Upper lobe of left lung (tissue), 6 donors: ENCODE measurements around the gene TGFB1. TPM values are rescaled to one million over a fixed set of nuclear protein-coding genes. Genes with fewer than 3 reads are reported as not detected.

Experiments used
- ATAC-seq, 2 donors: fragments of 200-7000 bp; cut with Tn5 transposase; one replicate each; pipeline ENCODE4 v1.9.1; 2022; ENCODE audit warnings: mild to moderate bottlenecking in 2 of 2, moderate library complexity in 2 of 2; ENCODE audit not compliant: low FRiP score in 2 of 2
- DNase-seq, 2 donors: peaks; one replicate each; pipeline ENCODE4 v3.0.0-alpha.2; 2019 to 2020
- H3K27ac ChIP-seq, 4 donors: fragments of 200-600 bp; sonication (generic); one replicate each; pipeline ENCODE4 v1.5.1; 2016 to 2019
- H3K27me3 ChIP-seq, 4 donors: fragments of 200-600 bp; sonication (generic); one replicate each; pipeline ENCODE4 v1.5.1; 2017 to 2019
- H3K36me3 ChIP-seq, 4 donors: fragments of 200-600 bp; sonication (generic); one replicate each; pipeline ENCODE4 v1.5.1; 2016 to 2019
- H3K4me1 ChIP-seq, 4 donors: fragments of 200-600 bp; sonication (generic); one replicate each; pipeline ENCODE4 v1.5.1; 2018 to 2019
- H3K4me3 ChIP-seq, 4 donors: fragments of 200-600 bp; sonication (generic); one replicate each; pipeline ENCODE4 v1.5.1; 2017 to 2019; ENCODE audit warnings: mild to moderate bottlenecking in 2 of 4, moderate library complexity in 1 of 4
- H3K9me3 ChIP-seq, 4 donors: fragments of 200-600 bp; sonication (generic); one replicate each; pipeline ENCODE4 v1.5.1; 2018 to 2019
- CTCF ChIP-seq, 6 experiments: fragments of 450-650 bp in 4 of 6; fragments of 200-600 bp in 2 of 6; sonication (generic) in 2 of 6; IDR thresholded peaks; one replicate each; pipeline ENCODE4 v1.5.1; 2016 to 2019; ENCODE audit warnings: antibody characterized with exemption in 6 of 6
- EP300 ChIP-seq, 4 donors: sonication (generic); formaldehyde crosslinking; IDR thresholded peaks; one replicate each; pipeline ENCODE4 v1.5.1; 2017; ENCODE audit warnings: antibody characterized with exemption in 4 of 4, control low read depth in 2 of 4
- POLR2A ChIP-seq, 4 donors: fragments of 450-650 bp; IDR thresholded peaks; one replicate each; pipeline ENCODE4 v1.5.1; 2016 to 2017; ENCODE audit warnings: antibody characterized with exemption in 4 of 4, mild to moderate bottlenecking in 2 of 4
- POLR2AphosphoS5 ChIP-seq, 2 donors: sonication (generic); formaldehyde crosslinking; IDR thresholded peaks; one replicate each; pipeline ENCODE4 v1.5.1; 2017; ENCODE audit warnings: antibody characterized with exemption in 2 of 2
- WGBS, 2 donors: methylation state at CpG; one replicate each; pipeline ENCODE4 v1.1.5; 2017 to 2018; 5-methylcytosine and 5-hydroxymethylcytosine counted together
- total RNA-seq, 6 donors: library from RNA; depleted of rRNA in 4 of 6; stranded (reverse); fragments of >200 nt in 4 of 6; gene quantifications; one replicate each; pipeline versions ENCODE4 v1.1.0 to v1.2.1, GENCODE V29; 2016 to 2021
- donor health status: DM: no; HTN: no; CAD: no; lungs with moderate emphysema.
- donor health status: DM: no; HTN: yes; CAD: no; lungs with severe emphysema.

Gene TGFB1
- total RNA-seq, 6 donors from 2014 or later, result 28.5 to 138 (median 76.8) TPM

- no peak for ATAC-seq
- TF ChIP-seq POLR2A (IDR thresholded peaks at IDR 0.05), result no peak
- no peak for TF ChIP-seq POLR2AphosphoS5 (IDR thresholded peaks at IDR 0.05)
- no peak for TF ChIP-seq CTCF (IDR thresholded peaks at IDR 0.05)
- no peak for TF ChIP-seq EP300 (IDR thresholded peaks at IDR 0.05)
- H3K36me3 ChIP-seq, result peaks cover 3 to 34% (median 22%) of the 10 kb centered on the region in 4 donors
- peaks cover 45 to 57% (median 50%) of the 10 kb centered on the region in 4 donors for H3K4me1 ChIP-seq
- no peak overlapping the region for H3K27ac ChIP-seq
- no peaks in the 10 kb centered on the region for H3K27me3 ChIP-seq
- no peaks in the 10 kb centered on the region for H3K9me3 ChIP-seq
- DNase-seq, result peak in 1 of 2 donors; percentile 86
- WGBS, 2 donors, result 74 to 81% methylated on average over 23 to 31 of the region's 47 CpGs
- H3K4me3 ChIP-seq, result no peak overlapping the region
These were observed 22.6 kb downstream of the TGFB1 start for GRCh38 chr19:41330946-41331678.

GRCh38 chr19:41330481-41330880 lies 23.2 kb downstream of the TGFB1 start:
- H3K27ac ChIP-seq, result no peak overlapping the region
- no peaks in the 10 kb centered on the region for H3K27me3 ChIP-seq
- DNase-seq (no peak), ATAC-seq (no peak)
- H3K4me3 ChIP-seq, result no peak overlapping the region
- no peak for TF ChIP-seq EP300 (IDR thresholded peaks at IDR 0.05)
- TF ChIP-seq CTCF (IDR thresholded peaks at IDR 0.05), result no peak
- no peak for TF ChIP-seq POLR2AphosphoS5 (IDR thresholded peaks at IDR 0.05)
- TF ChIP-seq POLR2A (IDR thresholded peaks at IDR 0.05), result no peak
- peaks cover 50 to 60% (median 56%) of the 10 kb centered on the region in 4 donors for H3K4me1 ChIP-seq
- WGBS, 2 donors, result 68 to 79% methylated on average over 4 of the region's 4 CpGs
- peaks cover 3 to 34% (median 22%) of the 10 kb centered on the region in 4 donors for H3K36me3 ChIP-seq
- no peaks in the 10 kb centered on the region for H3K9me3 ChIP-seq

- Histone ChIP-seq H3K9me3 (no peaks in the 10 kb centered on the region), H3K36me3 (peaks cover 3 to 30% (median 21%) of the 10 kb centered on the region in 4 donors), H3K27ac (peak overlapping the region; percentile 84 to 91 (median 88)), H3K27me3 (no peaks in the 10 kb centered on the region), H3K4me1 (peaks cover 58 to 71% (median 61%) of the 10 kb centered on the region in 4 donors), H3K4me3 (no peak overlapping the region)
- ATAC-seq (peak in 1 of 2 donors; percentile 47), DNase-seq (peak in 1 of 2 donors; percentile 62)
- TF ChIP-seq EP300 (IDR thresholded peaks at IDR 0.05) (no peak), POLR2AphosphoS5 (IDR thresholded peaks at IDR 0.05) (no peak), CTCF (IDR thresholded peaks at IDR 0.05) (no peak), POLR2A (IDR thresholded peaks at IDR 0.05) (no peak)
- 32 to 62% methylated on average over 1 of the region's 1 CpG for WGBS, 2 donors
These were observed 24.9 kb downstream of the TGFB1 start for GRCh38 chr19:41328842-41329225.

- 26% methylated on average over 5 to 22 of the region's 22 CpGs for WGBS, 2 donors
- Histone ChIP-seq H3K9me3 (no peaks in the 10 kb centered on the region), H3K27me3 (no peaks in the 10 kb centered on the region), H3K4me1 (peaks cover 63 to 76% (median 66%) of the 10 kb centered on the region in 4 donors), H3K36me3 (peaks cover 3 to 30% (median 21%) of the 10 kb centered on the region in 4 donors), H3K27ac (peak overlapping the region; percentile 84 to 91 (median 88)), H3K4me3 (peak overlapping the region in 3 of 4 donors; percentile 36 to 49 (median 44))
- DNase-seq, result peak in 1 of 2 donors; percentile 55
- TF ChIP-seq CTCF (IDR thresholded peaks at IDR 0.05) (no peak), EP300 (IDR thresholded peaks at IDR 0.05) (no peak), POLR2A (IDR thresholded peaks at IDR 0.05) (no peak), POLR2AphosphoS5 (IDR thresholded peaks at IDR 0.05) (no peak)
- ATAC-seq, result peak; percentile 2 to 21
These were observed 25.4 kb downstream of the TGFB1 start for GRCh38 chr19:41328157-41328841.
